NCI-H146 treated with DMSO at 0.1 percent for 48 hours (cell line): ENCODE measurements around the gene ZNF200.
"Not testable (repeated sequence)": the region's sequence is repeated elsewhere in the genome, so short reads cannot be mapped to it uniquely, and the experiment has no call there.

Source experiments
- DNase-seq: peaks from one replicate; lab custom pipeline; 2025; ENCODE audit not compliant: unreplicated experiment; lab: John Stamatoyannopoulos, UW

ZNF200 gene

DNA sequence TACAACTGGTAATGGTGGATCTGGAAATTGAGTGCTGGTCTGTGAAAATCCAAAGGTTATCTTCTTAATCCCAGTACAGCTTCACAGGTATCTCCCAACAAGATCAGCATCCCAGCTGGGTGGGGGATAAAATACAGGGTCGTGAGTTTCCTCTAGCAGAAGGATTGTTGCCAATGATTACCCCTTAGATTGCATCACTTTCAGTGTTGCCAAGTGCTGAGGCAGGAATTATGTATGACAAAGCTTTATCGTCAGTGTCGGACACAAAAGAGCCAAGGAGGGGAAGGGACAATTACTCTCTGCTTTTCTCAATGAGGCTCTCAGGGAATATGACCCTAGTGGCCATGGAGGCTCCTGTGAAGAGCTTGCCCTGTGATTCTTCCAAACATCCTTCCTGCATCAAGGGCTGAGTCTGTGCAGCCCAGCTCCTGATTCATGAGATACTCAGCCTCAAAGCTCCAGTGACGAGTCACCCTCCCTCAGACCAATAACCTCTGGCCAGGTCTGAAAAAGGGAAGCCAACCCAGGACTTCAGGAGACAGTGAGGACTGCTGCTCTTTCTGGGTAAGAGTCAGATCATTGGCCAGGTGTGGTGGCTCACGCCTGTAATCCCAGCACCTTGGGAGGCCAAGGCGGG, 31.9 kb downstream of the ZNF200 start:
- DNase-seq = no peak

DNA sequence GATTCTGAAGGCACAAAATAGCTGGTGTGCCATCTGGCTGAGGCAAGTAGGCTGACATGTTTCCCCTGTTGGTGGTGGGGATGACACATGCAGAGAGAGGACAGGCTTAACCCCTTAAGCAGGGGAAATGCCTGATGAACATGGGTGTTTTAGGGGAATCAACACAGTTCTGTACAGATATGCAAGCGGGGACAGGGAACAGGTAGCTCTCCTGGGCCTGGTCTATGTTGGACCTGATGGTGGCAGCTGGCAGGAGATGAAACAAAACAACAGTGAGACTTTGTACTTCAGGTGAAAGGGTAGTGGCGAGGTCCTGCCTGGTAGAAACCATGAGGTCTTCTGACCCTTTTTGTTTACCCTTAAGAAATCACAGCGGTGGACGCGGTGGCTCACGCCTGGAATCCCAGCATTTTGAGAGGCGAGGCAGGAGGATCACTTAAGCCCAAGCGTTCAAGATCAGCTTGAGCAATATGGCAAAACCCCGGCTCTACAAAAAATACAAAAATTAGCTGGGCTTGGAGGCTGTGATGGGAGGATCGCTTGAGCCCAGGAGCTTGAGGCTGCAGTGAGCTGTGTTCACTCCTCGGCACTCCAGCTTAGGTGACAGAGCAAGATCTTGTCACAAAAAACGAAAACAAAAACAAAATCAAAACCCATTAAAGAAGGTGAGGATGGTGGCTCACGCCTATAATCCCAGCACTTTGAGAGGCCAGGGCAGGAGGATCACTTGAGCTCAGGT, 36.5 kb downstream of the ZNF200 start:
- no peak for DNase-seq

DNA sequence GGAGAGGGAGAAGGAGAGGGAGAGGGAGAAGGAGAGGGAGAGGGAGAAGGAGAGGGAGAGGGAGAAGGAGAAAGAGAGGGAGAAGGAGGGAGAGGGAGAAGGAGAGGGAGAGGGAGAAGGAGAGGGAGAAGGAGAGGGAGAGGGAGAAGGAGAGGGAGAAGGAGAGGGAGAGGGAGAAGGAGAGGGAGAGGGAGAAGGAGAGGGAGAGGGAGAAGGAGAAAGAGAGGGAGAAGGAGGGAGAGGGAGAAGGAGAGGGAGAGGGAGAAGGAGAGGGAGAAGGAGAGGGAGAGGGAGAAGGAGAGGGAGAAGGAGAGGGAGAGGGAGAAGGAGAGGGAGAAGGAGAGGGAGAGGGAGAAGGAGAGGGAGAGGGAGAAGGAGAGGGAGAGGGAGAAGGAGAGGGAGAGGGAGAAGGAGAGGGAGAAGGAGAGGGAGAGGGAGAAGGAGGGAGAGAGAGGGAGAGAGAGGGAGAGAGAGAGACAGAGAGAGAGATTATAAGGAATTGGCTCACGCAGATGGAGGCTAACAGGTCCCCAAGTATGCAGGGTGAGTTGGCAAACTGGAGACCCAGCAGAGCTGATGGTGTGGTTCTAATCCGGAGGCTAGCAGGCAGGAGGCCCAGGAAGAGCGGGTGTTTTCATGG, 37.1 kb downstream of the ZNF200 start:
- not testable (repeated sequence) for DNase-seq

DNA sequence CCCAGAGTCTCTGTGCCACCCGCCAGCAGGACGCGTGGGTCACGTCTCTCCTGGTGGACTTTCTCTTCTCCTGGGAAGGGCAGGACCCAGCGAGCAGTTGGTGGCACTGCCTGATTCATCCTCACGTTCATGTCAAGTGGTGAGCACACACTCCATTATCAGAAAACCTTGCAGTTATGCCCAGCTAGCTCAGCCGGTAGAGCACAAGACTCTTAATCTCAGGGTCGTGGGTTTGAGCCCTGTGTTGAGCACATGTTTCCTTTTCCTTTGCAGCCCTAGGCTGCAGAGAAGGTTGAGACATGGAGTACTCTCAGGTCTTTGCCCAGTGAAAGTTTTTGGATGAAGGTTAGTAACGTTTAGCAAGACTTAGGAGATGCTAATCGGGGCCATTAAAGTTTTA, 39.0 kb downstream of the ZNF200 start:
- no peak for DNase-seq

DNA sequence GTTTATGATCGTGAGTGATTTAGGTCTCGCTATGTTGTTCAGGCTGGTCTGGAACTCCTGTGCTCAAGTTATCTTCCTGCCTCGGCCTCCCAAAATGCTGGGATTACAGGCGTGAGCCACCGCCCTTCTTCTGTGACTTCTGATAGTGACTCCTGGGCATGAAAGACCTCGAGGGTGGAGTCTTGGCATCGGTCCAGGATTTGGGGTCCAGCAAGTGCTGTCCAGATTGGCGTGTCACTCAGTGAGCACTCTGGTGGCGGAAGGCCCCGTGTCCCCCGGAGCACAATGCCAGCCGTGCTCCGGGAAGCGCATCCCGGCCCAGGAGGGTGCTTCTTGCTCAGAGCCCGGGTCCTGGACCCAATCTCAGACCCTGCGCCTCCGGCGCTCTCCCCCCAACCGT, 40.2 kb downstream of the ZNF200 start:
- no peak for DNase-seq

DNA sequence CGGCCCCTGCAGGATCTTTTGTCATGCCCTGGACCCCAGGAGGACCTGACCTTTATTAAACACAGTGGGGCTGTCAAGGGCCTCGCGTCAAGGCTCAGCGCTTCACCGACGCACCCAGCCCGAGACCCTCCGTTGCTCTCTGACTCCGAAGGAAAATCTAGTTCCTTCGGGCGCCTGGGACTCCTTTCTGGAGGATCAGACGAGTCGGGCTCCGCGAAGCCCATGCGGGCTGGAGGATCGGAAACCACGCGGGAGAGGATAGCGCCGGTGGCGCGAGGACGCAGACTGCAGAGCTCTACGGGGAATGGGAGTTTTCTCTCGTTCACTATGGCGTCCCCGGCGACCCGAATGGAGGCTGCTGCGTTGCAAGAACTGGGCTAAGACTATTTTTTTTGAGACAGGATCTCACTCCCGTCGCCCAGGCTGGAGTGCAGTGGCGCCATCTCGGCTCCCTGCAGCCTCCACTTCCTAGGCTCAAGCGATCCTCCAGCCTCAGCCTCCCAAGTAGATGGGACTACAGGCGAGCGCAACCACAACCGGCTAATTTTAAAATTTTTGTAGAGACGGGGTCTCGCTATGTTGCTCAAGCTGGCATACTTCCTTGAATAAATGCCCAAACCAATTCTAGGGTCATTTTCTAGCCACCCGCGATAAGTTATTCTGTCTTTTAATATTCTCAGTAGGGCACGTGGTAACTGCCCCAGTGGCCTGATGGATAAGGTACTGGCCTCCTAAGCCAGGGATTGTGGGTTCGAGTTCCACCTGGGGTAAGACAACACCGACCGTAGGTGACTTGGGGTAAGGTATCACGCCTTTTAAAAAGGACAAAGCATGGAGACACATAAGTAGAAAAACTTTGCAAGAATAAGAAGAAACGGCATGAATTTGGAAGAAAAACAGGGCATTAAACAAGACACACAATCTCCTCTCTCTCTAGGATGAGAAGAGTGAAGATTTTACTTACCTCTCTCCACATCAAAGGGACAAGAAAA, 41.4 kb downstream of the ZNF200 start:
- no peak for DNase-seq

DNA sequence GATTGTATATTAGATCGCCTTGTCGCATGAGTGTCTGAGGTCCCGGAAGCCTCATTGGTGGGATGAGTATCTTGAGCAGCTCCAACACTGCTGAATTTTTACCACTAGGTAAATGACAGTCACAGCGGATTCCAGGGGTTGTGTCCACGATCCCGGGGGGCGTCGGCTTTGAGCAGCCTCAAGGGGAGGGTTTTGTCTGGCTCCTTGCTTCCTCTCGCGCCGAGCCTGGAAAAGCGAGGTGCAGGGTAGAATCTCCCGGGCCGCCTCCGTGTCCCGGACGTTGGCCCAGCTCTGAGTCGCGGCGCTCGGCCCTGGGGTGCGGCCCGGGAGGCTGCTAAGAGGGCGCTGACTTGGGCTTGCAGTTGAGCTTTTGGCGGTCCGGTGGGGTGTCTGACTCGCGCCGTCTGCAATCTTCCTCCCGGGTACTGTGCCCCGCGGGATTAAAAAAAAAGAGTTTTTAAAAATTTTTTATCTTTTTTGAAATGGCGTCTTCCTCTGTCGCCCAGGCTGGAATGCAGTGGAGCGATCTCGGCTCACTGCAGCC, 42.4 kb downstream of the ZNF200 start:
- no peak for DNase-seq

DNA sequence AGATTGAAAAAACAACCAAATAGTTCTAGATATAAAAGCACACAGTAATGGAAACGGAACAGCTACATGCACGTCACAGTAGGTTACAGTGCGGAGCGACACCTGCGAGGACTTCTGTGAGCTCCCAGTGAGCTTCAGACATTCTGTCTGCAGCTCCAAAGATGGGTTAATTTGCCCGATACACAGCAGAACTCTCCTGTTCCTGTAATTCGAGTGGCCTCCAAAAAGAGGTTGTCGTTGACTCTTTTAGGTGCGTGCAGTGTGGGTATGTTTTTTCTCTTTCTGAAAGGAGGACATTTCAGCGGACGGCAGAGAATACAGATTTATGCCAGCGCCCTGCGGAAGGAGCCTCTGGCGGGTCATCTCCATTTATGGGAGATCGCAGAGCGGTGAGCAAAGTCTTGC, 44.0 kb downstream of the ZNF200 start:
- peak; percentile 39 for DNase-seq

DNA sequence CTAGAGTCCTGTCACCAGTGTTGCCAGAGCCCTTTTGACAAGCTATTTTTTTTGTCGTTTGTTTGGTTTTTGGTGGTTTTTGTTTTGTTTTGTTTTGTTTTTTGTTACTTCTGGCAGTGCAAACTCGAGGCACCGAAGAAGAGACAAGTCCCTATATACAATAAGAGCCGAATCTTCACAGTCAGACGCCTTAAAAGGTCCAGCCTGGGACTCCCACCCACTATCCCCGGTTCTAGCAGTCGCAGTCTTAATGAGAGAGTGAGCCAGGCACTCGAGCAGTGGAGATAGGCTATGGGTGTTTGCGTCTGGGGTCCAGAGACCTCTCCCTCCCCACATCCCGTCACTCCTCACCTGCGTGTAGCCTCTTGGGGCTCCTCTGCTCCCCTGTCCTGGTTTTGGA, 45.1 kb downstream of the ZNF200 start:
- DNase-seq = no peak

DNA sequence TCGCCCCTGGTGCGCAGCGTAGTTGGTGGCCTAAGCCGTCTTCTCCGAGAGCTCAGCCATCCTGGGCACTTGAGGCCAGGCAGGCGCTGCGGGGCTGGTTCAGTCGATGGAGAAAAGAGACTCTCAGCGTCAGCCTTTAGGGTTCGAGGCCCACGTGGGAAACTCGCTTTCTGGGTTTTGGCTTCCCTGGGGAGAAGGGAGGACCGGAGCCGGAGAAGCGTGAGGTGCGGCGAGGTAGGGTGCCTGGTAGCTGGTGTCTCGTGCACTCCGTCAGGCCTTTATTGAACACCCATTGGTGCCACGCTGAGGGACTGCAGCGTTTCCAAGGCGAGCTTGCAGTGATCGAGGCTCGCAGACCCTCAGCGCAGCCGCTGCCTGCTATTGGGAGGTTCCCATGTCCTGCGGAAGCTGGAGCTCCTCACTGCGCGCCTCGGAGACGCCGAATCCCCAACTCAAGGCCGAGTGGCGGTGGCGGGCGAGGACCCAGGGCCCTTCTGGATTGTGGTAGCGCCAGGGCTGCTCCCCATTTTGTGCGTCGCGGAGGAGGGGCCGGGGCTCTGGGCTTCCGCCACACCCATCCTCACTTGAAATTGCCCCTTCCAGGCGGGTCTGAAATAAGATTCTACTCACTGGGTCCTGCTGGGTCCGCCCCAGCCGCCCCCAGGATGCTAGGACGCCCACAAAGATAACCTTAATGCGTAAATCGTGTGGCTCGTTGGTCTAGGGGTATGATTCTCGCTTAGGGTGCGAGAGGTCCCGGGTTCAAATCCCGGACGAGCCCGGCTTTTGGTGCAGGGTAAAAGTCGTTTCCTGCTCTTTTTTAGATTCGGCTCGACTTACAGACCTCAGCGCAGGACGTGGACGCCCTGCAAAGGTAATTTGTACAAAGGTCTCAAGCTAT, 45.8 kb downstream of the ZNF200 start:
- no peak for DNase-seq

DNA sequence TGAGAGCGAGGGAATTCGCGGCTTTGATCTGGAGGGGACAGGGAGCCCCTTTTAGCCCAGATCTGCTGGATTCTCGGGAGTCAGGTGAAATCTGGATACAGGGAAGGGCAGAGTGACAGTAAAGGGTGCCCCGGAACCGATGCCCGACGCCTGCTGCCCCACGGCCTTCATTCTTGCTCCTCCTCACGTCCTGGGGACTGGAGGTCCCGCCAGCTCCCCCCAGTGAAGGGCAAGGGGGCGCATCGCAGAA, 46.4 kb downstream of the ZNF200 start:
- no peak for DNase-seq

DNA sequence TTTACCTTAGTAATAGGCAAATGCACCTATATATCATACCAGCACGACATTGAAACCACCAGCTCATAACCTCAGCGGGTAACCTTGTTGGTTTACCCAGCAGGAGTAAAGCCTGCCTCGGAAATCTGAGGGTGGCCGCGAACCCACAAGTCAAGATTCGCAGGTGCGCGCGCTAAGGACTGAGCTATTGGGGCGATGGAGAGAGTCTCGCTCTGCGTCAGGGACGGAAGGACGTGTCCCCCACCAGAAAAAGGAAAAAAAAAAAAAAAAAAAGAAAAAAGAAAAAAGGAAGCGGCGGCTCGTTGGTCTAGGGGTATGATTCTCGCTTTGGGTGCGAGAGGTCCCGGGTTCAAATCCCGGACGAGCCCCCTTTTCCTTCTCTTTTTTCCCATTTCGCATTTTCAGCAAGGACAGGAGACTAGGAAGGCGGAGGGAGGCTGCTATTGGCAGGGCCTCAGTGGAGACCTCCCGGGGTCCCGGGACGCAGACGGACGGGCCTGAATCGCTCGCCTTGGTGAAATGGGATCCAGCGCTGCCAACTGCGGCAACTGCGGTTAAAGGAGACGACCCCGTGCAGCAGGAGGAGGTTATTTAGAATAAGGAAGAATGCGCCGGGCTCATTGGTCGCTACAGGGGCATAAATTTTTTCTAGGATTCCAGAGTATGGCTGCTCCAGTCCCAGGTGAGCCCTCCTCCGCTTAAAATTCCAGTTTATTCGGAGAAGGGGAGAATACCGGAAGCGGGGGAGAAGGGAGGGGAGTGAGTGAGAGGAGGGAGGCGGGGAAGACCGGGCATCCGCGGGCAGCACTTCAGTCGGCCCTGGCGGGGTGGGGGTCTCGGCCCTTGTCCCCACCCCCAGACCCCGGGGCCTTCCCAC, 46.9 kb downstream of the ZNF200 start, which contains the start of gene OR1F1:
Gene OR1F1 (plus strand): TSS at position 407 of the 877 bp plus-strand sequence.
- peak; percentile 72 for DNase-seq

DNA sequence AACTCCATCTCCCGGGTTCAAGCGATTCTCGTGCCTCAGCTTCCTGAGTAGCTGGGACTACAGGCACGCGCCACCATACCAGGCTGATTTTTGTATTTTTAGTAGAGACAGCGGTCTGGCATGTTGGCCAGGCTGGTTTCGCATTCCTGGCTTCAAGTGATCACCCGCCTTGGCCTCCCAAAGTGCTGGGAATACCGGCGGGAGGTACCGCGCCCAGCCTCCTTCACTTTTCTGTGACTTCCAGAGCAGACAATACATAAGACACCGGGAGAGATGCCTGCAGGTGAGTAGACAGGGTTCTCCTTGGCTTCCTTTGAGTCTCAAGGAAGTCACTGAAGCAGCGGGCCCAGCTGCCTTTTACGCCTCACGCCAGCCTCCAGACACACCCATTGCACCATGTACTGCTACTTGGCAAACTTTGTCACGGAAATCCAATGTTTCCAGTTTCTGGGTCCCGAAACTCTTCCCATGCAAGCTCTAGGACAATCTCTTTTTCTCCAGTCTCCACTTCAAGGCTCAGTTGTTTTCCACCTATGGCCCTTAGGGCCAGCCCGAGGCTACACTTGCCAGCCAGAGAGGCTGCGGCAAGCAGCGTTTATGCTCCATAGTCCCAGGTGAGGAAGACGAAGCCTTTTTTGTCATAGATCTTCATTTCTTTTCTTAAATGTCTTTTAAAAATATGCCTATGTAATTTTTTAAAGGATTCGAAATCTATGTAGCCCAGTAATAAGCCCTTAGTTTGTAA, 47.8 kb downstream of the ZNF200 start:
- DNase-seq = no peak

DNA sequence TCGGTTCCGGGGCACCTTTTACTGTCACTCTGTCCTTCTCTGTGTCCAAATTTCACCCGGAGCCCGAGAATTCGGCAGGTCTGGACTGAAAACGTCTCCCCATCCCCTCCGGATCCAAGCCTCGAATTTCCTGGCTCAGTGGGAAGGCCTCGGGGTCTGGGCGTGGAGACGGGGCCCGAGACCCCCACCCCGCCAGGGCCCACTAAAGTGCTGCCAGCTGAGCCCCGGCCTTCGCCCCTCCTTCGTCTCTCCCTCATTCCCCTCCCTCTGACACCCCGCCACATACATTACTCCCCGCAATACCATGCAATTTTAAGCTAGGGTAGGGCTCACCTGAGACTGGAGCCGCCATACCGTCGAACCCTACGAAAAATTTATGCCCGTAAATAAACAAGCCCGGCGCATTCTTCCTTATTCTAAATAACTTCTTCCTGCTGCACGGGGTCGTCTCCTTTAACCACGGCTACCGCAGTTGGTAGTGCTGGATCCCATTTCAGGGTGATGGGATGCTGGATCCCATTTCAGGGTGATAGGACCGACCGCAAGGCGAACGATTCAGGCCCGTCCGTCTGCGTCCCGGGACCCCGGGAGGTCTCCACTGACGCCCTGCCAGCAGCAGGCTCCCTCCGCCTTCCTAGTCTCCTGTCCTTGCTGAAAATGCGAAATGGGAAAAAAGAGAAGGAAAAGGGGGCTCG, 51.4 kb downstream of the ZNF200 start:
- DNase-seq = no peak

DNA sequence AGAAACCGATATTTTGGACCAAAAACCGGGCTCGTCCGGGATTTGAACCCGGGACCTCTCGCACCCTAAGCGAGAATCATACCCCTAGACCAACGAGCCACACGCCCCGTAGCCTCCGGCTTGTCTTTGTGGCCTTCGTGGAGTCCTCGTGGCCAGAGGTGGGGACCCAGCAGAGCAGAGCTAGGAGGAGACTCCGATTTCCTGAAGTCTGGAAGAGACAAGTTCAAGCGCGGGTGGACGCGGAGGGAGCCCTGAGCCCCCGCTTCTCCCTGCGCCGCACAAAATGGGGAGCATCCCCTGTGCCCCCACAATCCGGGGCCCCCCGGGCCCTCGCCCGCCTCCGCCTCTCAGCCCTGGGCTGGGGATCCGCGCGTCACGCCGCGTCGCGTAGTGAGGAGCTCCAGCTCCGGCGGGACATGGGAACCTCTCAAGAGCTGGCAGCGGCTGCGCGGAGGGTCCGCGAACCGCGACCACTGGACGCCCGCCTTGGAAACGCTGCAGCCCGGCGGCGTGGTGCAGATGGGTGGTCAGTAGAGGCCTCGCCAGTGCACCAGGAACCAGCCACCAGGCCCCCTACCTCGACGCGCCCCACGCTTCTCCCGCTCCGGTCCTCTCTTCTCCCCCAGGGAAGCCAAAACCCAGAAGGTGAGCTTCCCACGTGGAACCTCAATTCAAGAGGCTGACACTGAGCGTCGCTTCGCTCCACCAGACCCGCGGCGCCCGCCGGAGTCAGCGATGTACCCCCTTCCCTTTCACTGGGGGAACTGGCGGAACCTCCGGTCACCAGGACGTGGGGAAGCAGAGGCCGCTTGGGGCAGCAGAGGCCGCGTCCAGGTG, 52.1 kb downstream of the ZNF200 start:
- no peak for DNase-seq

DNA sequence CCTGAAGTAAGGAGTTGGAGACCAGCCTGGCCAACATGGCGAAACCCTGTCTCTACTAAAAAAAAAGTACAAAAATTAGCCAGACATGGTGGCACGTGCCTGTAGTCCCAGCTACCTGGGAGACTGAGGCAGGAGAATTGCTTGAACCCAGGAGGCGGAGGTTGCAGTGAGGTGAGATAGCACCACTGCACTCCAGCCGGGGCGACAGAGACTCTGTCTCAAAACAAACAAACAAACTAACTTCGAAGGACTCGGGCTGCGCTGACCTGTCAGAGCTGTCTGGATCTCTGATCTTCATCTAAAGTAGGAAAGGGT, 52.7 kb downstream of the ZNF200 start:
- not testable (repeated sequence) for DNase-seq

DNA sequence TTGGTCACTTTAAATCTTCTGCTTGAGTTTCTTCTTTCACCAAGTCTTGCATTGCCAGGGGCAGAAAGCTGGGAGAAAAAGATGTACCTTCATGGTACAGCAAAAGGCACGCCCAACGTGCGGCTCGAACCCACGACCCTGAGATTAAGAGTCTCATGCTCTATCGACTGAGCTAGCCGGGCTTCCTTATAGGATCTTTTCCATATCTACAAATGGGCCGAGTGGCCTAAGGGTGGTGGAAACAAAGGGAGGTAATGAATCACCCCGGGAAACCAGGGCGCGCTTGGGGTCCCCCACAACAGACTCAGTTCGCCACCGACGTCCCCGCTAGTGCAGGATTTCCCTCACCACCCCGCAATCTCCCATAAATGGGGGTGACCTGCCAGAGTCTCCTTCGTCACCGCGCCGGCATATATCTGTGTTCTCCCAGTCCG, 54.5 kb downstream of the ZNF200 start:
- DNase-seq = peak; percentile 40
